GM23338 (cell line): Measurements from ENCODE around the gene CAPN7. TPM values are rescaled to one million over a fixed set of nuclear protein-coding genes. Genes with fewer than 3 reads are reported as not detected.

ENCODE experiments used
- ATAC-seq: fragments of 200-7000 bp; cut with Tn5 transposase; 3 replicates; pipeline ENCODE4 v1.9.1; 2020
- DNase-seq: peaks from one replicate; pipeline ENCODE4 v3.0.0-alpha.2; 2015; ENCODE audit warnings: low spot score
- H2AFZ ChIP-seq: fragments of 200-600 bp; sonication (generic); 2 replicates; pipeline ENCODE4 v1.8.0; 2016; ENCODE audit warnings: antibody characterized with exemption, mild to moderate bottlenecking, moderate library complexity
- H3F3A ChIP-seq: fragments of 200-600 bp; sonication (generic); replicated peaks from 2 replicates; pipeline ENCODE4 v1.8.0; 2017; ENCODE audit warnings: antibody characterized with exemption, mixed run types, low read depth
- H3K27ac ChIP-seq: fragments of 200-600 bp; sonication (generic); 2 replicates; pipeline ENCODE4 v1.6.1; 2016; ENCODE audit warnings: low read depth
- H3K27me3 ChIP-seq: fragments of 200-600 bp; sonication (generic); 2 replicates; pipeline ENCODE4 v1.8.0; 2016; ENCODE audit warnings: mild to moderate bottlenecking, mixed run types, moderate library complexity; ENCODE audit not compliant: insufficient read depth
- H3K36me3 ChIP-seq: fragments of 200-600 bp; sonication (generic); 2 replicates; pipeline ENCODE4 v1.8.0; 2016; ENCODE audit warnings: mild to moderate bottlenecking; ENCODE audit not compliant: insufficient read depth
- H3K4me1 ChIP-seq: fragments of 200-600 bp; sonication (generic); 2 replicates; pipeline ENCODE4 v1.8.0; 2016; ENCODE audit warnings: mild to moderate bottlenecking, moderate library complexity; ENCODE audit not compliant: insufficient read depth
- H3K4me2 ChIP-seq: fragments of 200-600 bp; sonication (generic); 2 replicates; pipeline ENCODE4 v1.7.1; 2017; ENCODE audit warnings: mixed run types
- H3K4me3 ChIP-seq: fragments of 200-600 bp; sonication (generic); 2 replicates; pipeline ENCODE4 v1.6.1; 2016; ENCODE audit warnings: mixed run types
- H3K79me2 ChIP-seq: fragments of 200-600 bp; sonication (generic); replicated peaks from 2 replicates; pipeline ENCODE4 v1.8.0; 2017; ENCODE audit warnings: mild to moderate bottlenecking; ENCODE audit not compliant: insufficient read depth
- H3K9me2 ChIP-seq: fragments of 200-600 bp; sonication (generic); 2 replicates; pipeline ENCODE4 v1.8.0; 2017; ENCODE audit not compliant: insufficient read depth
- H4K20me1 ChIP-seq: fragments of 200-600 bp; sonication (generic); replicated peaks from 2 replicates; pipeline ENCODE4 v1.8.0; 2017; ENCODE audit warnings: mild to moderate bottlenecking; ENCODE audit not compliant: insufficient read depth
- H3K27ac Mint-ChIP-seq: 2 replicates; pipeline ENCODE4 v1.8.0; 2020; ENCODE audit warnings: inconsistent platforms, mild to moderate bottlenecking, moderate library complexity, mixed read lengths
- H3K27me3 Mint-ChIP-seq: 3 replicates; pipeline ENCODE4 v1.8.0; 2022; ENCODE audit warnings: low read depth, mild to moderate bottlenecking, moderate library complexity, mixed read lengths, inconsistent platforms; ENCODE audit not compliant: insufficient read depth, poor library complexity
- H3K36me3 Mint-ChIP-seq: 3 replicates; pipeline ENCODE4 v1.8.0; 2021; ENCODE audit warnings: low read depth, mild to moderate bottlenecking, inconsistent platforms, moderate library complexity, mixed read lengths
- H3K4me1 Mint-ChIP-seq: 3 replicates; pipeline ENCODE4 v1.8.0; 2020; ENCODE audit warnings: mild to moderate bottlenecking, inconsistent platforms, mixed read lengths
- H3K4me3 Mint-ChIP-seq: 3 replicates; pipeline ENCODE4 v1.8.0; 2021; ENCODE audit warnings: moderate library complexity, mild to moderate bottlenecking, inconsistent platforms, mixed read lengths
- H3K9me3 Mint-ChIP-seq: 3 replicates; pipeline ENCODE4 v1.8.0; 2020; ENCODE audit warnings: moderate library complexity, mild to moderate bottlenecking, inconsistent platforms, mixed read lengths
- CREB1 ChIP-seq: fragments of 250-450 bp; sonication (Bioruptor Pico); IDR thresholded peaks from 2 replicates; pipeline ENCODE4 v1.5.0; 2020; ENCODE audit warnings: low read depth, mild to moderate bottlenecking, moderate library complexity
- EZH2phosphoT487 ChIP-seq: fragments of 200-600 bp; sonication (generic); IDR thresholded peaks from one replicate; pipeline ENCODE4 v1.8.1; 2018; ENCODE audit warnings: antibody characterized with exemption; ENCODE audit not compliant: unreplicated experiment
- JUNB ChIP-seq: IDR thresholded peaks from one replicate; pipeline ENCODE4 v1.6.1; 2016; ENCODE audit warnings: antibody characterized with exemption; ENCODE audit not compliant: unreplicated experiment
- POLR2AphosphoS5 ChIP-seq: IDR thresholded peaks from 2 replicates; pipeline ENCODE4 v1.6.1; 2016; ENCODE audit warnings: antibody characterized with exemption, low read depth
- STAT1 ChIP-seq: IDR thresholded peaks from one replicate; pipeline ENCODE4 v1.6.1; 2016; ENCODE audit warnings: antibody characterized with exemption; ENCODE audit not compliant: unreplicated experiment
- ZNF114 ChIP-seq: fragments of 250-450 bp; sonication (Bioruptor Pico); IDR thresholded peaks from 2 replicates; pipeline ENCODE4 v1.5.0; 2020; ENCODE audit warnings: mild to moderate bottlenecking, moderate library complexity
- polyA plus RNA-seq: library from polyadenylated mRNA; unstranded; fragments of >200 nt; fragmentation: Nextera tagmentation; extraction: Ambion mirVana; gene quantifications from 2 replicates; pipeline ENCODE4 v1.2.1, GENCODE V29; 2016
- total RNA-seq: library from RNA; depleted of rRNA; stranded (reverse); fragments of >200 nt; shearing (Covaris generic); gene quantifications from 2 replicates; pipeline ENCODE4 v1.2.3, GENCODE V29; 2014
- TF ChIP-seq, protein P1 (sequence below): IDR thresholded peaks from one replicate; pipeline ENCODE4 v1.6.1; 2018; ENCODE audit warnings: antibody characterized with exemption; ENCODE audit not compliant: unreplicated experiment
- TF ChIP-seq, protein P2 (sequence below): IDR thresholded peaks from 2 replicates; pipeline ENCODE4 v1.6.1; 2016; ENCODE audit warnings: antibody characterized with exemption
- TF ChIP-seq, protein P3 (sequence below): fragments of 250-450 bp; sonication (Bioruptor Pico); IDR thresholded peaks from 2 replicates; pipeline ENCODE4 v1.5.0; 2020; ENCODE audit warnings: mild to moderate bottlenecking, moderate library complexity

The CAPN7 gene
- total and polyA plus RNA-seq, 2 experiments from 2014 or later = 9.9 to 18.1 TPM

DNA sequence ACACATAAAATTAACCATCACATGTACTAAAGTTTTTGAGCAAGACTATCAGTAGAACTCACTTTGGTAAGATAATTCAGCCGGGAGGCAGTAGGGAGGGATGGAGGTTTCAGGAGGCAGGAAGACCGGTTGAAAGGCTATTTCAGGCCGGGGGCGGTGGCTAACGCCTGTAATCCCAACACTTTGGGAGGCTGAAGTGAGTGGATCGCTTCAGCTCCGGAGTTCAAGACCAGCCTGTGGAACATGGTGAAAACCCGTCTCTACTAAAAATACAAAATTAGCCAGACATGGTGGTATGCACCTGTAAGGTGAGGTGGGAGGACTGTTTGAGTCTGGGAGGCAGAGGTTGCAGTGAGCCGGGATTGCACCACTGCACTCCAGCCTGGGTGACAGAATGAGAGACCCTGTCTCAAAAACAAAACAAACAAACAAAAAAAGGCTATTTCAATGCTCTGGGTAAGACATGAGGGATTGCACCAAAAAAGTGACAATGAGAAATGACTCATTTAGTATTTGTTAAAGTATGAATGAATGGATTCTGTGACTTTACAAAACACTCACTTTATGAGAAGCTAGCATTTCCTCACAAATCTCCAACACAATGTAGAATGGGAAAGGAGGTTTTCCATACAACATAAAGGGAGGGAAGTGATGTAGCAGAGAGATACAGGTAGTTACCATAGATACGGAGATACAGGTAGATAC, 82.4 kb downstream of the CAPN7 start (continued):
- TF ChIP-seq, protein P1, sequence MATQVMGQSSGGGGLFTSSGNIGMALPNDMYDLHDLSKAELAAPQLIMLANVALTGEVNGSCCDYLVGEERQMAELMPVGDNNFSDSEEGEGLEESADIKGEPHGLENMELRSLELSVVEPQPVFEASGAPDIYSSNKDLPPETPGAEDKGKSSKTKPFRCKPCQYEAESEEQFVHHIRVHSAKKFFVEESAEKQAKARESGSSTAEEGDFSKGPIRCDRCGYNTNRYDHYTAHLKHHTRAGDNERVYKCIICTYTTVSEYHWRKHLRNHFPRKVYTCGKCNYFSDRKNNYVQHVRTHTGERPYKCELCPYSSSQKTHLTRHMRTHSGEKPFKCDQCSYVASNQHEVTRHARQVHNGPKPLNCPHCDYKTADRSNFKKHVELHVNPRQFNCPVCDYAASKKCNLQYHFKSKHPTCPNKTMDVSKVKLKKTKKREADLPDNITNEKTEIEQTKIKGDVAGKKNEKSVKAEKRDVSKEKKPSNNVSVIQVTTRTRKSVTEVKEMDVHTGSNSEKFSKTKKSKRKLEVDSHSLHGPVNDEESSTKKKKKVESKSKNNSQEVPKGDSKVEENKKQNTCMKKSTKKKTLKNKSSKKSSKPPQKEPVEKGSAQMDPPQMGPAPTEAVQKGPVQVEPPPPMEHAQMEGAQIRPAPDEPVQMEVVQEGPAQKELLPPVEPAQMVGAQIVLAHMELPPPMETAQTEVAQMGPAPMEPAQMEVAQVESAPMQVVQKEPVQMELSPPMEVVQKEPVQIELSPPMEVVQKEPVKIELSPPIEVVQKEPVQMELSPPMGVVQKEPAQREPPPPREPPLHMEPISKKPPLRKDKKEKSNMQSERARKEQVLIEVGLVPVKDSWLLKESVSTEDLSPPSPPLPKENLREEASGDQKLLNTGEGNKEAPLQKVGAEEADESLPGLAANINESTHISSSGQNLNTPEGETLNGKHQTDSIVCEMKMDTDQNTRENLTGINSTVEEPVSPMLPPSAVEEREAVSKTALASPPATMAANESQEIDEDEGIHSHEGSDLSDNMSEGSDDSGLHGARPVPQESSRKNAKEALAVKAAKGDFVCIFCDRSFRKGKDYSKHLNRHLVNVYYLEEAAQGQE = no peak
- TF ChIP-seq CREB1 (CRISPR knock-in tag) = no peak
- no peak for TF ChIP-seq ZNF114 (CRISPR knock-in tag)
- no peak for TF ChIP-seq POLR2AphosphoS5

DNA sequence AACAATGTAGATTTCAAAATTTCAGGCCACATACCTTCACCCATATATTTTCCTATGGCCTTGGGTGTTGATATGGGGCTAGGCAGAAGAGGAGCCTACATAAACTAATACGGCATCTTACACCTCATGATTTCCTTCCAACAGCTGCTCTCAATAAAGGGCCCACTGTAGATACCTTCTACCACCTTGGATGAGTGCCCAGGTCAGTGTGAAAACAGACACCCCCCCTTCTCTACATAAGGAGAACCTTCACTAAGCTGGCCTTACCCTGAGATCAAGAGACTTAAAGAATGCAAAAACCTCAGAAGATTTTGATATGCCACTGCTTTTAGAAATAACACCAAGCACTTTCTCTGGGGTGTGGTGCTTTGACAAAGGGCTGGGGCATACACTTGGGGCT, 83.6 kb downstream of the CAPN7 start:
- no peak overlapping the region for H3K27ac ChIP-seq
- no peaks in the 10 kb centered on the region for H3K27me3 ChIP-seq
- Mint-ChIP-seq H3K4me3 (no peak overlapping the region), H3K27me3 (peaks cover 1% of the 10 kb centered on the region), H3K9me3 (no peaks in the 10 kb centered on the region), H3K4me1 (peaks cover 10% of the 10 kb centered on the region), H3K36me3 (no peaks in the 10 kb centered on the region), H3K27ac (no peak overlapping the region)
- no peaks in the 10 kb centered on the region; the same call in 1 of the 2 replicates for H4K20me1 ChIP-seq
- no peaks in the 10 kb centered on the region for H3K36me3 ChIP-seq
- no peak overlapping the region for H2AFZ ChIP-seq
- H3K79me2 ChIP-seq = peaks cover 11% of the 10 kb centered on the region; the same call in 1 of the 2 replicates
- no peaks in the 10 kb centered on the region for H3F3A ChIP-seq
- peaks cover 3% of the 10 kb centered on the region; the same call in 1 of the 2 replicates for H3K4me1 ChIP-seq
- no peak overlapping the region for H3K4me2 ChIP-seq
- no peaks in the 10 kb centered on the region for H3K9me2 ChIP-seq
- DNase-seq (no peak), ATAC-seq (no peak)
- no peak overlapping the region for H3K4me3 ChIP-seq
- TF ChIP-seq, protein P1 = no peak
- TF ChIP-seq ZNF114 (CRISPR knock-in tag) (no peak), JUNB (no peak), STAT1 (no peak), CREB1 (CRISPR knock-in tag) (no peak), POLR2AphosphoS5 (no peak), EZH2phosphoT487 (no peak)
- TF ChIP-seq, protein P2, sequence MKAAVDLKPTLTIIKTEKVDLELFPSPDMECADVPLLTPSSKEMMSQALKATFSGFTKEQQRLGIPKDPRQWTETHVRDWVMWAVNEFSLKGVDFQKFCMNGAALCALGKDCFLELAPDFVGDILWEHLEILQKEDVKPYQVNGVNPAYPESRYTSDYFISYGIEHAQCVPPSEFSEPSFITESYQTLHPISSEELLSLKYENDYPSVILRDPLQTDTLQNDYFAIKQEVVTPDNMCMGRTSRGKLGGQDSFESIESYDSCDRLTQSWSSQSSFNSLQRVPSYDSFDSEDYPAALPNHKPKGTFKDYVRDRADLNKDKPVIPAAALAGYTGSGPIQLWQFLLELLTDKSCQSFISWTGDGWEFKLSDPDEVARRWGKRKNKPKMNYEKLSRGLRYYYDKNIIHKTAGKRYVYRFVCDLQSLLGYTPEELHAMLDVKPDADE = no peak
- TF ChIP-seq, protein P3, sequence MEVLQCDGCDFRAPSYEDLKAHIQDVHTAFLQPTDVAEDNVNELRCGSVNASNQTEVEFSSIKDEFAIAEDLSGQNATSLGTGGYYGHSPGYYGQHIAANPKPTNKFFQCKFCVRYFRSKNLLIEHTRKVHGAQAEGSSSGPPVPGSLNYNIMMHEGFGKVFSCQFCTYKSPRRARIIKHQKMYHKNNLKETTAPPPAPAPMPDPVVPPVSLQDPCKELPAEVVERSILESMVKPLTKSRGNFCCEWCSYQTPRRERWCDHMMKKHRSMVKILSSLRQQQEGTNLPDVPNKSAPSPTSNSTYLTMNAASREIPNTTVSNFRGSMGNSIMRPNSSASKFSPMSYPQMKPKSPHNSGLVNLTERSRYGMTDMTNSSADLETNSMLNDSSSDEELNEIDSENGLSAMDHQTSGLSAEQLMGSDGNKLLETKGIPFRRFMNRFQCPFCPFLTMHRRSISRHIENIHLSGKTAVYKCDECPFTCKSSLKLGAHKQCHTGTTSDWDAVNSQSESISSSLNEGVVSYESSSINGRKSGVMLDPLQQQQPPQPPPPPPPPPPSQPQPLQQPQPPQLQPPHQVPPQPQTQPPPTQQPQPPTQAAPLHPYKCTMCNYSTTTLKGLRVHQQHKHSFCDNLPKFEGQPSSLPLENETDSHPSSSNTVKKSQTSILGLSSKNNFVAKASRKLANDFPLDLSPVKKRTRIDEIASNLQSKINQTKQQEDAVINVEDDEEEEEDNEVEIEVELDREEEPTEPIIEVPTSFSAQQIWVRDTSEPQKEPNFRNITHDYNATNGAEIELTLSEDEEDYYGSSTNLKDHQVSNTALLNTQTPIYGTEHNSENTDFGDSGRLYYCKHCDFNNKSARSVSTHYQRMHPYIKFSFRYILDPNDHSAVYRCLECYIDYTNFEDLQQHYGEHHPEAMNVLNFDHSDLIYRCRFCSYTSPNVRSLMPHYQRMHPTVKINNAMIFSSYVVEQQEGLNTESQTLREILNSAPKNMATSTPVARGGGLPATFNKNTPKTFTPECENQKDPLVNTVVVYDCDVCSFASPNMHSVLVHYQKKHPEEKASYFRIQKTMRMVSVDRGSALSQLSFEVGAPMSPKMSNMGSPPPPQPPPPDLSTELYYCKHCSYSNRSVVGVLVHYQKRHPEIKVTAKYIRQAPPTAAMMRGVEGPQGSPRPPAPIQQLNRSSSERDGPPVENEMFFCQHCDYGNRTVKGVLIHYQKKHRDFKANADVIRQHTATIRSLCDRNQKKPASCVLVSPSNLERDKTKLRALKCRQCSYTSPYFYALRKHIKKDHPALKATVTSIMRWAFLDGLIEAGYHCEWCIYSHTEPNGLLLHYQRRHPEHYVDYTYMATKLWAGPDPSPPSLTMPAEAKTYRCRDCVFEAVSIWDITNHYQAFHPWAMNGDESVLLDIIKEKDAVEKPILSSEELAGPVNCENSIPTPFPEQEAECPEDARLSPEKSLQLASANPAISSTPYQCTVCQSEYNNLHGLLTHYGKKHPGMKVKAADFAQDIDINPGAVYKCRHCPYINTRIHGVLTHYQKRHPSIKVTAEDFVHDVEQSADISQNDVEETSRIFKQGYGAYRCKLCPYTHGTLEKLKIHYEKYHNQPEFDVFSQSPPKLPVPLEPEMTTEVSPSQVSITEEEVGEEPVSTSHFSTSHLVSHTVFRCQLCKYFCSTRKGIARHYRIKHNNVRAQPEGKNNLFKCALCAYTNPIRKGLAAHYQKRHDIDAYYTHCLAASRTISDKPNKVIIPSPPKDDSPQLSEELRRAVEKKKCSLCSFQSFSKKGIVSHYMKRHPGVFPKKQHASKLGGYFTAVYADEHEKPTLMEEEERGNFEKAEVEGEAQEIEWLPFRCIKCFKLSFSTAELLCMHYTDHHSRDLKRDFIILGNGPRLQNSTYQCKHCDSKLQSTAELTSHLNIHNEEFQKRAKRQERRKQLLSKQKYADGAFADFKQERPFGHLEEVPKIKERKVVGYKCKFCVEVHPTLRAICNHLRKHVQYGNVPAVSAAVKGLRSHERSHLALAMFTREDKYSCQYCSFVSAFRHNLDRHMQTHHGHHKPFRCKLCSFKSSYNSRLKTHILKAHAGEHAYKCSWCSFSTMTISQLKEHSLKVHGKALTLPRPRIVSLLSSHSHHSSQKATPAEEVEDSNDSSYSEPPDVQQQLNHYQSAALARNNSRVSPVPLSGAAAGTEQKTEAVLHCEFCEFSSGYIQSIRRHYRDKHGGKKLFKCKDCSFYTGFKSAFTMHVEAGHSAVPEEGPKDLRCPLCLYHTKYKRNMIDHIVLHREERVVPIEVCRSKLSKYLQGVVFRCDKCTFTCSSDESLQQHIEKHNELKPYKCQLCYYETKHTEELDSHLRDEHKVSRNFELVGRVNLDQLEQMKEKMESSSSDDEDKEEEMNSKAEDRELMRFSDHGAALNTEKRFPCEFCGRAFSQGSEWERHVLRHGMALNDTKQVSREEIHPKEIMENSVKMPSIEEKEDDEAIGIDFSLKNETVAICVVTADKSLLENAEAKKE (CRISPR knock-in tag) = no peak
